K562 (cell line): ENCODE results near the gene HNRNPA3. TPM values are rescaled to one million over a fixed set of nuclear protein-coding genes. Genes with fewer than 3 reads are reported as not detected.

Source experiments
- BCL6 ChIP-seq: fragments of 250-450 bp; sonication (Bioruptor Pico); IDR thresholded peaks from 2 replicates; pipeline ENCODE4 v1.4.0; 2020
- CREB3 ChIP-seq: fragments of 450-650 bp; conservative IDR thresholded peaks from 2 replicates; pipeline ENCODE4 v1.6.1; 2016; ENCODE audit warnings: missing genetic modification characterization, low read depth, mild to moderate bottlenecking, missing compliant biosample characterization, moderate library complexity
- CSDE1 ChIP-seq, 2 experiments: fragments of 450-650 bp; IDR thresholded peaks; 2 replicates each; pipeline ENCODE4 v1.6.1; 2016; ENCODE audit warnings: mild to moderate bottlenecking in 1 of 2
- FOXM1 ChIP-seq, 2 experiments: fragments of 450-650 bp in 1 of 2; sonication (generic) in 1 of 2; formaldehyde crosslinking in 1 of 2; IDR thresholded peaks; 2 replicates each; pipeline versions ENCODE4 v1.6.1 to v1.9.0; 2017 to 2022; ENCODE audit warnings: low read depth in 2 of 2, mild to moderate bottlenecking in 2 of 2, missing genetic modification reagents in 1 of 2, moderate library complexity in 1 of 2
- KLF10 ChIP-seq: fragments of 250-450 bp; sonication (Bioruptor Pico); IDR thresholded peaks from 2 replicates; pipeline ENCODE4 v1.6.1; 2021; ENCODE audit warnings: matching md5 sums
- MTA1 ChIP-seq: fragments of 450-650 bp; IDR thresholded peaks from 2 replicates; pipeline ENCODE4 v1.6.1; 2017; ENCODE audit warnings: borderline replicate concordance
- NCOA6 ChIP-seq: fragments of 450-650 bp; IDR thresholded peaks from 2 replicates; pipeline ENCODE4 v1.6.1; 2017; ENCODE audit warnings: mild to moderate bottlenecking
- NR3C1 ChIP-seq: sonication (generic); formaldehyde crosslinking; IDR thresholded peaks from 2 replicates; pipeline ENCODE4 v1.8.1; 2022; ENCODE audit warnings: missing genetic modification reagents
- PHB ChIP-seq: fragments of 250-450 bp; sonication (Bioruptor Pico); IDR thresholded peaks from 2 replicates; pipeline ENCODE4 v1.5.0; 2021
- STAT5B ChIP-seq: fragments of 250-450 bp; sonication (Bioruptor Pico); IDR thresholded peaks from 2 replicates; pipeline ENCODE4 v1.8.0; 2021; ENCODE audit warnings: mild to moderate bottlenecking, inconsistent platforms
- ZNF124 ChIP-seq: sonication (generic); formaldehyde crosslinking; IDR thresholded peaks from 2 replicates; pipeline ENCODE4 v1.8.1; 2022; ENCODE audit warnings: missing genetic modification reagents
- ZNF354B ChIP-seq: fragments of 250-450 bp; sonication (Bioruptor Pico); IDR thresholded peaks from 2 replicates; pipeline ENCODE4 v1.4.0; 2020
- ZNF407 ChIP-seq: fragments of 450-650 bp; IDR thresholded peaks from 2 replicates; pipeline ENCODE4 v1.6.1; 2016; ENCODE audit warnings: low read depth
- ZNF518B ChIP-seq: fragments of 250-450 bp; sonication (Bioruptor Pico); IDR thresholded peaks from 2 replicates; pipeline ENCODE4 v1.5.0; 2021; ENCODE audit warnings: mild to moderate bottlenecking, moderate library complexity
- polyA plus RNA-seq, 8 experiments: library from polyadenylated mRNA; depleted of rRNA in 4 of 8; stranded (reverse) in 5 of 8; unstranded in 3 of 8; fragments of >200 nt; fragmentation: Nextera tagmentation in 2 of 8; fragmentation: Illumina TruSeq in 1 of 8; extraction: Ambion mirVana in 2 of 8; extraction: Trizol in 1 of 8; gene quantifications; 2 replicates each; pipeline versions ENCODE4 v1.2.1 to v1.2.3, GENCODE V29; 2011 to 2014; ENCODE audit warnings: inconsistent platforms in 1 of 8, missing spikeins in 1 of 8
- total RNA-seq, 7 experiments: library from RNA; depleted of rRNA in 6 of 7; stranded (reverse); fragments of >200 nt in 6 of 7; fragmentation: Illumina TruSeq in 2 of 7; extraction: Trizol in 2 of 7; gene quantifications; 2 replicates each; pipeline versions ENCODE4 v1.2.1 to v1.2.3, GENCODE V29; 2011 to 2021; ENCODE audit warnings: low replicate concordance in 1 of 7

The HNRNPA3 gene
- total and polyA plus RNA-seq, 9 of the 15 experiments (the other 6 are each of a cell fraction or from before 2014, with no cell fraction given), result 72.8 to 428 (median 192) TPM

GRCh38 chr2:177263451-177264208 lies 51.0 kb downstream of the HNRNPA3 start (continued):
- TF ChIP-seq ZNF407 (no peak), ZNF518B (no peak), ZNF124 (peak; percentile 82; the same call in 1 of the 2 replicates), PHB (CRISPR knock-in tag) (peak; percentile 77; the same call in 1 of the 2 replicates), KLF10 (CRISPR knock-in tag) (no peak), MTA1 (peak; percentile 56; the same call in 1 of the 2 replicates), CREB3 (tag) (0 out of 2 replicates have a peak, but pooled peaks have one; percentile 32), CSDE1 (IDR thresholded peaks at IDR 0.05) (no peak), STAT5B (no peak), BCL6 (CRISPR knock-in tag) (0 out of 2 replicates have a peak, but pooled peaks have one; percentile 44), NR3C1 (CRISPR knock-in tag) (peak; percentile 86), ZNF354B (CRISPR knock-in tag) (peak; percentile 31; the same call in 1 of the 2 replicates), NCOA6 (no peak; the same call in 1 of the 2 replicates), FOXM1 (IDR thresholded peaks at IDR 0.05; ENCODE audit: low read depth) (peak; percentile 33), FOXM1 (CRISPR knock-in tag; IDR thresholded peaks at IDR 0.05; ENCODE audit: low read depth) (0 out of 2 replicates have a peak, but pooled peaks have one; percentile 87)
